ENCODE results near the gene PTPRN2. TPM values are rescaled to one million over a fixed set of nuclear protein-coding genes. Genes with fewer than 3 reads are reported as not detected.

PTPRN2 gene
- total and polyA plus RNA-seq, 2 of the 13 experiments (the other 11 are each of a cell fraction or from before 2014, with no cell fraction given), result 2.5 to 24.2 TPM

GRCh38 chr7:157984423-157985163, 603.0 kb downstream of the PTPRN2 start:
- 0 out of 5 replicates have a peak, but pooled peaks cover 0 to 6% of the 10 kb centered on the region in 2 experiments for H3K27me3 ChIP-seq (ENCODE audit: control insufficient read depth in 1 of 2, insufficient read depth in 2 of 2, low read length in 2 of 2)
- CTCF ChIA-PET (ENCODE audit: low intra/inter-chr PET ratio, low total read pairs), result no interaction called here
- peak; percentile 26 for ATAC-seq
- TF ChIP-seq ZNF451 (CRISPR knock-in tag; IDR thresholded peaks at IDR 0.05) (no peak), ZBTB7B (CRISPR knock-in tag; IDR thresholded peaks at IDR 0.05) (no peak), ADNP (CRISPR knock-in tag; IDR thresholded peaks at IDR 0.05) (no peak), PHB2 (IDR thresholded peaks at IDR 0.05; ENCODE audit: partially characterized antibody) (no peak), RFX5 (IDR thresholded peaks at IDR 0.05; ENCODE audit: low read depth, low read length) (no peak), ZNF296 (CRISPR knock-in tag; conservative IDR thresholded peaks at IDR 0.05) (no peak), ZNF720 (CRISPR knock-in tag; IDR thresholded peaks at IDR 0.05) (no peak), ZNF660 (CRISPR knock-in tag; IDR thresholded peaks at IDR 0.05; ENCODE audit: borderline replicate concordance, low read depth) (no peak), MYNN (CRISPR knock-in tag; IDR thresholded peaks at IDR 0.05; ENCODE audit: low read depth) (no peak), CENPT (CRISPR knock-in tag; IDR thresholded peaks at IDR 0.05; ENCODE audit: low read depth) (no peak), ZNF703 (CRISPR knock-in tag; IDR thresholded peaks at IDR 0.05; ENCODE audit: borderline replicate concordance) (no peak), FOXA3 (CRISPR knock-in tag; IDR thresholded peaks at IDR 0.05) (no peak), ZNF432 (CRISPR knock-in tag; IDR thresholded peaks at IDR 0.05; ENCODE audit: borderline replicate concordance) (no peak), ZNF850 (CRISPR knock-in tag; conservative IDR thresholded peaks at IDR 0.05) (no peak)
- TF ChIP-seq, protein P1, sequence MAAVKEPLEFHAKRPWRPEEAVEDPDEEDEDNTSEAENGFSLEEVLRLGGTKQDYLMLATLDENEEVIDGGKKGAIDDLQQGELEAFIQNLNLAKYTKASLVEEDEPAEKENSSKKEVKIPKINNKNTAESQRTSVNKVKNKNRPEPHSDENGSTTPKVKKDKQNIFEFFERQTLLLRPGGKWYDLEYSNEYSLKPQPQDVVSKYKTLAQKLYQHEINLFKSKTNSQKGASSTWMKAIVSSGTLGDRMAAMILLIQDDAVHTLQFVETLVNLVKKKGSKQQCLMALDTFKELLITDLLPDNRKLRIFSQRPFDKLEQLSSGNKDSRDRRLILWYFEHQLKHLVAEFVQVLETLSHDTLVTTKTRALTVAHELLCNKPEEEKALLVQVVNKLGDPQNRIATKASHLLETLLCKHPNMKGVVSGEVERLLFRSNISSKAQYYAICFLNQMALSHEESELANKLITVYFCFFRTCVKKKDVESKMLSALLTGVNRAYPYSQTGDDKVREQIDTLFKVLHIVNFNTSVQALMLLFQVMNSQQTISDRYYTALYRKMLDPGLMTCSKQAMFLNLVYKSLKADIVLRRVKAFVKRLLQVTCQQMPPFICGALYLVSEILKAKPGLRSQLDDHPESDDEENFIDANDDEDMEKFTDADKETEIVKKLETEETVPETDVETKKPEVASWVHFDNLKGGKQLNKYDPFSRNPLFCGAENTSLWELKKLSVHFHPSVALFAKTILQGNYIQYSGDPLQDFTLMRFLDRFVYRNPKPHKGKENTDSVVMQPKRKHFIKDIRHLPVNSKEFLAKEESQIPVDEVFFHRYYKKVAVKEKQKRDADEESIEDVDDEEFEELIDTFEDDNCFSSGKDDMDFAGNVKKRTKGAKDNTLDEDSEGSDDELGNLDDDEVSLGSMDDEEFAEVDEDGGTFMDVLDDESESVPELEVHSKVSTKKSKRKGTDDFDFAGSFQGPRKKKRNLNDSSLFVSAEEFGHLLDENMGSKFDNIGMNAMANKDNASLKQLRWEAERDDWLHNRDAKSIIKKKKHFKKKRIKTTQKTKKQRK (IDR thresholded peaks at IDR 0.05; ENCODE audit: low read length), result no peak
- TF ChIP-seq, protein P2, sequence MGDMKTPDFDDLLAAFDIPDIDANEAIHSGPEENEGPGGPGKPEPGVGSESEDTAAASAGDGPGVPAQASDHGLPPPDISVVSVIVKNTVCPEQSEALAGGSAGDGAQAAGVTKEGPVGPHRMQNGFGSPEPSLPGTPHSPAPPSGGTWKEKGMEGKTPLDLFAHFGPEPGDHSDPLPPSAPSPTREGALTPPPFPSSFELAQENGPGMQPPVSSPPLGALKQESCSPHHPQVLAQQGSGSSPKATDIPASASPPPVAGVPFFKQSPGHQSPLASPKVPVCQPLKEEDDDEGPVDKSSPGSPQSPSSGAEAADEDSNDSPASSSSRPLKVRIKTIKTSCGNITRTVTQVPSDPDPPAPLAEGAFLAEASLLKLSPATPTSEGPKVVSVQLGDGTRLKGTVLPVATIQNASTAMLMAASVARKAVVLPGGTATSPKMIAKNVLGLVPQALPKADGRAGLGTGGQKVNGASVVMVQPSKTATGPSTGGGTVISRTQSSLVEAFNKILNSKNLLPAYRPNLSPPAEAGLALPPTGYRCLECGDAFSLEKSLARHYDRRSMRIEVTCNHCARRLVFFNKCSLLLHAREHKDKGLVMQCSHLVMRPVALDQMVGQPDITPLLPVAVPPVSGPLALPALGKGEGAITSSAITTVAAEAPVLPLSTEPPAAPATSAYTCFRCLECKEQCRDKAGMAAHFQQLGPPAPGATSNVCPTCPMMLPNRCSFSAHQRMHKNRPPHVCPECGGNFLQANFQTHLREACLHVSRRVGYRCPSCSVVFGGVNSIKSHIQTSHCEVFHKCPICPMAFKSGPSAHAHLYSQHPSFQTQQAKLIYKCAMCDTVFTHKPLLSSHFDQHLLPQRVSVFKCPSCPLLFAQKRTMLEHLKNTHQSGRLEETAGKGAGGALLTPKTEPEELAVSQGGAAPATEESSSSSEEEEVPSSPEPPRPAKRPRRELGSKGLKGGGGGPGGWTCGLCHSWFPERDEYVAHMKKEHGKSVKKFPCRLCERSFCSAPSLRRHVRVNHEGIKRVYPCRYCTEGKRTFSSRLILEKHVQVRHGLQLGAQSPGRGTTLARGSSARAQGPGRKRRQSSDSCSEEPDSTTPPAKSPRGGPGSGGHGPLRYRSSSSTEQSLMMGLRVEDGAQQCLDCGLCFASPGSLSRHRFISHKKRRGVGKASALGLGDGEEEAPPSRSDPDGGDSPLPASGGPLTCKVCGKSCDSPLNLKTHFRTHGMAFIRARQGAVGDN (CRISPR knock-in tag; IDR thresholded peaks at IDR 0.05), result no peak
- TF ChIP-seq, protein P3, sequence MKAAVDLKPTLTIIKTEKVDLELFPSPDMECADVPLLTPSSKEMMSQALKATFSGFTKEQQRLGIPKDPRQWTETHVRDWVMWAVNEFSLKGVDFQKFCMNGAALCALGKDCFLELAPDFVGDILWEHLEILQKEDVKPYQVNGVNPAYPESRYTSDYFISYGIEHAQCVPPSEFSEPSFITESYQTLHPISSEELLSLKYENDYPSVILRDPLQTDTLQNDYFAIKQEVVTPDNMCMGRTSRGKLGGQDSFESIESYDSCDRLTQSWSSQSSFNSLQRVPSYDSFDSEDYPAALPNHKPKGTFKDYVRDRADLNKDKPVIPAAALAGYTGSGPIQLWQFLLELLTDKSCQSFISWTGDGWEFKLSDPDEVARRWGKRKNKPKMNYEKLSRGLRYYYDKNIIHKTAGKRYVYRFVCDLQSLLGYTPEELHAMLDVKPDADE (CRISPR knock-in tag; IDR thresholded peaks at IDR 0.05), result no peak

More at GRCh38 chr7:157984423-157985163, 603.0 kb downstream of the PTPRN2 start:
- Histone ChIP-seq H2AFZ (ENCODE audit: low read length) (no peak overlapping the region), H3K9ac (ENCODE audit: insufficient read depth, low read depth, low read length) (no peak overlapping the region), H3K9me3 (ENCODE audit: low read length) (no peaks in the 10 kb centered on the region), H3K79me2 (ENCODE audit: insufficient read depth, low read length) (no peaks in the 10 kb centered on the region), H3K27ac (ENCODE audit: extremely low read length, insufficient read depth, low read length) (no peak overlapping the region), H3K36me3 (replicated peaks in 1 of 2; ENCODE audit: control insufficient read depth in 1 of 2, insufficient read depth in 2 of 2, low read length in 2 of 2) (no peaks in the 10 kb centered on the region), H3K4me1 (ENCODE audit: insufficient read depth, low read length) (no peaks in the 10 kb centered on the region), H3K4me2 (ENCODE audit: low read depth, low read length) (no peak overlapping the region), H4K20me1 (ENCODE audit: insufficient read depth, low read length) (peaks cover 24% of the 10 kb centered on the region; the same call in 1 of the 2 replicates), H3K4me3 (replicated peaks in 1 of 3; ENCODE audit: insufficient read depth in 1 of 3, low read depth in 2 of 3, low read length in 3 of 3) (no peak overlapping the region)
- BruUV-seq (replicated peaks), result no TSS peak
- POLR2A ChIA-PET, result no interaction called here
- intact Hi-C loops (cut with micrococcal nuclease; ENCODE audit: unreplicated experiment), result no loop called here
- DNase-seq (ENCODE audit: low spot score) (no peak), FAIRE-seq (no peak)
- in situ Hi-C loops (cut with HindIII; ENCODE audit: extremely low pct_ligation_motif_present, low pct_unique_long_range_greater_than_20kb), result no loop called here
- WGBS (ENCODE audit: low lambda C conversion rate), result 79% methylated on average over 19 of the region's 25 CpGs
